H9 (cell line): Measurements from ENCODE around the gene GPR135. TPM values are rescaled to one million over a fixed set of nuclear protein-coding genes. Genes with fewer than 3 reads are reported as not detected.

Experiments used
- DNase-seq: peaks from one replicate; pipeline ENCODE4 v3.0.0-alpha.2; 2017
- H2AFZ ChIP-seq: one replicate; pipeline ENCODE4 v1.6.1; 2013; ENCODE audit warnings: mild to moderate bottlenecking, low read length, control low read depth, moderate library complexity
- H2AK5ac ChIP-seq: 2 replicates; pipeline ENCODE4 v1.6.1; 2013; ENCODE audit warnings: low read length, control low read depth, mixed read lengths; ENCODE audit not compliant: insufficient read length
- H2BK120ac ChIP-seq: one replicate; pipeline ENCODE4 v1.6.1; 2013; ENCODE audit warnings: low read depth, mild to moderate bottlenecking, low read length, control low read depth, inconsistent platforms; ENCODE audit not compliant: poor library complexity, severe bottlenecking
- H2BK12ac ChIP-seq: 2 replicates; pipeline ENCODE4 v1.6.1; 2013; ENCODE audit warnings: low read length, control low read depth, mixed read lengths, low read depth; ENCODE audit not compliant: insufficient read length
- H2BK15ac ChIP-seq: 2 replicates; pipeline ENCODE4 v1.6.1; 2013; ENCODE audit warnings: low read depth, low read length, control low read depth
- H2BK20ac ChIP-seq: one replicate; pipeline ENCODE4 v1.6.1; 2013; ENCODE audit warnings: low read depth, mild to moderate bottlenecking, low read length, control low read depth, inconsistent platforms; ENCODE audit not compliant: poor library complexity, severe bottlenecking
- H2BK5ac ChIP-seq: 2 replicates; pipeline ENCODE4 v1.6.1; 2013; ENCODE audit warnings: low read length, control low read depth, mixed read lengths; ENCODE audit not compliant: insufficient read length
- H3K14ac ChIP-seq: 2 replicates; pipeline ENCODE4 v1.6.1; 2013; ENCODE audit warnings: low read length, control low read depth; ENCODE audit not compliant: insufficient read depth
- H3K18ac ChIP-seq: 2 replicates; pipeline ENCODE4 v1.6.1; 2013; ENCODE audit warnings: low read depth, mild to moderate bottlenecking, mixed read lengths, low read length, control low read depth; ENCODE audit not compliant: insufficient read length
- H3K23ac ChIP-seq: 2 replicates; pipeline ENCODE4 v1.6.1; 2013; ENCODE audit warnings: low read length, control low read depth, mixed read lengths, low read depth; ENCODE audit not compliant: insufficient read length
- H3K23me2 ChIP-seq: 2 replicates; pipeline ENCODE4 v1.6.1; 2013; ENCODE audit warnings: low read depth, mild to moderate bottlenecking, mixed read lengths, low read length, control low read depth; ENCODE audit not compliant: insufficient read length, poor library complexity, severe bottlenecking
- H3K27ac ChIP-seq: 2 replicates; pipeline ENCODE4 v1.5.1; 2013; ENCODE audit warnings: low read length, control low read depth, mixed read lengths, low read depth; ENCODE audit not compliant: insufficient read length
- H3K27me3 ChIP-seq: 2 replicates; pipeline ENCODE4 v1.6.1; 2013; ENCODE audit warnings: low read length, control low read depth, inconsistent platforms; ENCODE audit not compliant: insufficient read depth
- H3K4ac ChIP-seq: 2 replicates; pipeline ENCODE4 v1.6.1; 2013; ENCODE audit warnings: low read depth, mild to moderate bottlenecking, control low read depth, inconsistent platforms, low read length, moderate library complexity
- H3K4me1 ChIP-seq: 2 replicates; pipeline ENCODE4 v1.6.1; 2013; ENCODE audit warnings: low read length, control low read depth, inconsistent platforms; ENCODE audit not compliant: insufficient read depth
- H3K4me2 ChIP-seq: 2 replicates; pipeline ENCODE4 v1.6.1; 2013; ENCODE audit warnings: low read length, control low read depth, mixed read lengths; ENCODE audit not compliant: insufficient read length, insufficient read depth
- H3K56ac ChIP-seq: 2 replicates; pipeline ENCODE4 v1.6.1; 2013; ENCODE audit warnings: low read depth, mild to moderate bottlenecking, mixed read lengths, low read length, control low read depth; ENCODE audit not compliant: insufficient read length
- H3K79me1 ChIP-seq: 2 replicates; pipeline ENCODE4 v1.6.1; 2013; ENCODE audit warnings: low read depth, mild to moderate bottlenecking, moderate library complexity, low read length, control low read depth, inconsistent platforms; ENCODE audit not compliant: insufficient read depth, poor library complexity, severe bottlenecking
- H3K79me2 ChIP-seq: 2 replicates; pipeline ENCODE4 v1.6.1; 2013; ENCODE audit warnings: low read length, control low read depth, inconsistent platforms; ENCODE audit not compliant: insufficient read depth
- H3K9ac ChIP-seq: 2 replicates; pipeline ENCODE4 v1.6.1; 2013; ENCODE audit warnings: low read length, control low read depth, mixed read lengths; ENCODE audit not compliant: insufficient read length; ENCODE audit errors: extremely low read depth
- H3K9me3 ChIP-seq: one replicate; pipeline ENCODE4 v1.6.1; 2013; ENCODE audit warnings: low read depth, low read length, inconsistent platforms; ENCODE audit not compliant: control insufficient read depth
- H3T11ph ChIP-seq: one replicate; pipeline ENCODE4 v1.6.1; 2013; ENCODE audit warnings: mild to moderate bottlenecking, low read length, control low read depth, inconsistent platforms
- H4K20me1 ChIP-seq: one replicate; pipeline ENCODE4 v1.6.1; 2013; ENCODE audit not compliant: control insufficient read depth, insufficient read length, insufficient read depth
- H4K5ac ChIP-seq: 2 replicates; pipeline ENCODE4 v1.6.1; 2013; ENCODE audit warnings: low read depth, mild to moderate bottlenecking, mixed read lengths, low read length, control low read depth; ENCODE audit not compliant: insufficient read length
- H4K8ac ChIP-seq: replicated peaks from 2 replicates; pipeline ENCODE4 v1.6.1; 2013; ENCODE audit warnings: low read length, control low read depth, mixed read lengths, low read depth; ENCODE audit not compliant: insufficient read length
- H4K91ac ChIP-seq: 2 replicates; pipeline ENCODE4 v1.6.1; 2013; ENCODE audit warnings: low read depth, mild to moderate bottlenecking, moderate library complexity, mixed read lengths, low read length, control low read depth; ENCODE audit not compliant: insufficient read length
- H3K27ac Mint-ChIP-seq, 3 experiments: 2 replicates in 2 of 3; 3 replicates in 1 of 3; pipeline ENCODE4 v1.8.0; 2020 to 2021; ENCODE audit warnings: mixed read lengths in 3 of 3, mild to moderate bottlenecking in 1 of 3, moderate library complexity in 1 of 3
- H3K27me3 Mint-ChIP-seq: 2 replicates; pipeline ENCODE4 v1.8.0; 2021; ENCODE audit warnings: low read depth, mild to moderate bottlenecking, moderate library complexity, mixed read lengths
- H3K36me3 Mint-ChIP-seq, 3 experiments: 2 replicates in 2 of 3; 3 replicates in 1 of 3; pipeline ENCODE4 v1.8.0; 2020 to 2021; ENCODE audit warnings: low read depth in 3 of 3, mixed read lengths in 3 of 3; ENCODE audit not compliant: insufficient read depth in 1 of 3
- H3K4me1 Mint-ChIP-seq, 2 experiments: 2 replicates each; pipeline ENCODE4 v1.8.0; 2020; ENCODE audit warnings: mixed read lengths in 2 of 2
- H3K4me3 Mint-ChIP-seq, 2 experiments: 2 replicates in 1 of 2; 3 replicates in 1 of 2; pipeline ENCODE4 v1.8.0; 2020 to 2021; ENCODE audit warnings: mild to moderate bottlenecking in 2 of 2, mixed read lengths in 2 of 2, moderate library complexity in 1 of 2
- H3K9me3 Mint-ChIP-seq, 2 experiments: 2 replicates in 1 of 2; 3 replicates in 1 of 2; pipeline ENCODE4 v1.8.0; 2020; ENCODE audit warnings: mild to moderate bottlenecking in 2 of 2, mixed read lengths in 2 of 2, moderate library complexity in 1 of 2
- CTCF ChIP-seq: fragments of 200-600 bp; sonication (generic); conservative IDR thresholded peaks from 3 replicates; pipeline ENCODE4 v1.8.0; 2021; ENCODE audit warnings: antibody characterized with exemption, mild to moderate bottlenecking
- WGBS: extraction: QIAGEN DNeasy Blood & Tissue Kit; methylation state at CpG from one replicate; pipeline ENCODE4 v1.1.7; 2013; ENCODE audit warnings: missing lambda C conversion rate, low lambda C conversion rate, mixed read lengths; ENCODE audit not compliant: insufficient read length; ENCODE audit errors: extremely low coverage; 5-methylcytosine and 5-hydroxymethylcytosine counted together
- total RNA-seq: library from RNA; stranded (reverse); gene quantifications from 2 replicates; pipeline ENCODE4 v1.2.1, GENCODE V29; 2021

GPR135 gene
- total RNA-seq, 1 experiment from 2014 or later = 1.9 TPM

- H2BK12ac ChIP-seq = no peak overlapping the region
- H3K9me3 ChIP-seq = no peaks in the 10 kb centered on the region
- H4K5ac ChIP-seq = no peak overlapping the region
- no peak overlapping the region for H3K18ac ChIP-seq
- no peaks in the 10 kb centered on the region for H3K79me2 ChIP-seq
- H3K9ac ChIP-seq = no peak overlapping the region
- no peak overlapping the region for H3K23ac ChIP-seq
- no peak overlapping the region for H3K4ac ChIP-seq
- WGBS = no CpG with 5 or more reads among the region's 1 CpG
- no peak overlapping the region for H3K27ac Mint-ChIP-seq
- H3K27me3 ChIP-seq = no peaks in the 10 kb centered on the region
- no peaks in the 10 kb centered on the region for H4K20me1 ChIP-seq
- H3K9me3 Mint-ChIP-seq = no peaks in the 10 kb centered on the region
- no peaks in the 10 kb centered on the region; the same call in 1 of the 2 replicates for H3K27me3 Mint-ChIP-seq
- H3K4me2 ChIP-seq = no peak overlapping the region
- no peak overlapping the region for H4K91ac ChIP-seq
- H2BK20ac ChIP-seq = no peak overlapping the region
- no peak for TF ChIP-seq CTCF
- H3K4me3 Mint-ChIP-seq = no peak overlapping the region
- no peak overlapping the region for H3T11ph ChIP-seq
- H3K4me1 ChIP-seq = no peaks in the 10 kb centered on the region
- no peak overlapping the region for H3K14ac ChIP-seq
- H2BK5ac ChIP-seq = no peak overlapping the region
- no peaks in the 10 kb centered on the region for H3K23me2 ChIP-seq
- H2AFZ ChIP-seq = no peak overlapping the region
- DNase-seq = no peak
- H3K4me1 Mint-ChIP-seq = peaks cover 0 to 3% of the 10 kb centered on the region in 2 experiments; a peak in 1 of 4 replicates
- no peaks in the 10 kb centered on the region for H3K79me1 ChIP-seq
- peaks cover 0 to 3% (median 2%) of the 10 kb centered on the region in 3 experiments; a peak in 5 of 7 replicates for H3K36me3 Mint-ChIP-seq
- H2AK5ac ChIP-seq = no peak overlapping the region
- H4K8ac ChIP-seq = no peak overlapping the region
- H2BK120ac ChIP-seq = no peak overlapping the region
- H3K56ac ChIP-seq = no peak overlapping the region
- no peak overlapping the region for H2BK15ac ChIP-seq
- H3K27ac ChIP-seq = no peak overlapping the region
Observed at GRCh38 chr14:59451849-59452248, 13.3 kb downstream of the GPR135 start.
